Left hindlimb (tissue), 1 donor: ENCODE data around the gene RNF220.
"Not testable (repeated sequence)": the region's sequence is repeated elsewhere in the genome, so short reads cannot be mapped to it uniquely, and the experiment has no call there.

ENCODE experiments used
- DNase-seq: peaks from one replicate; pipeline ENCODE4 v3.0.0-alpha.2; 2018

The RNF220 gene

DNA sequence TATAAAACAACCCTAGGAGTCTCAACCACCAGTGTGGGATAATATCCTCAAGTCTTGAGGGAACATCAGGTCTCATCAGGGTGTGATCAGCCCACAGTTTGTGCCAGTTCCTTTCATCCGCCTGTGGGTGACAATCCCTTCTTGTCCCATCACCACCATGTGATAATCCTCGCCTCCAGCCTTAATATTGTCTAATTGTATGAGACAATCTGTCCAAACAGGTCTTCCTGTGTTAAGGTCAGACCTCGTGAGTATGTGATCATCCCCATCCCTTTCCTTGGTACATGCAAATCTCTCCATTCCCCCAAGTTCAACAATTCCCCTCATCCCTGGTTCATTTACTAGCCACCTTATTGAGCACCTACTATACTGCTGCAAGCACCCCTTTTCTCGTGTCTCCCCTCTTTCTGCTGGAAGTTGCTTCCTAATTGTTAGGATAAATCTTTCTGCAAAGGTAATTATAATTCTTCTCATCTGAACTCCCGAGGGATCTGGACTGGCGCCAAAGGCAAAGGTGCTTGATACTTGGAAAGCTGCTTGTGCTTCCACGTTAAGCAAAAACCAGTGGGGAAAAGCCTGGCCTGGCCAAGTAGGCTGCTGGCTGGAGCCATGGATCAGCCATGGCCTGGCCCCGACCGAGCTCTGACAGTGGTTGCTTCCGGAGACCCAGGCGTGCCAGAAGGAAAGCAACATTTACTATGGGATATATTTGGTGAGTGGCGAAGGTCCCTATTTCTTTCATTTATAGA lies 92.5 kb downstream of the RNF220 start:
- DNase-seq = no peak

GRCh38 chr1:44499306-44499705 lies 94.3 kb downstream of the RNF220 start:
- no peak for DNase-seq

DNA sequence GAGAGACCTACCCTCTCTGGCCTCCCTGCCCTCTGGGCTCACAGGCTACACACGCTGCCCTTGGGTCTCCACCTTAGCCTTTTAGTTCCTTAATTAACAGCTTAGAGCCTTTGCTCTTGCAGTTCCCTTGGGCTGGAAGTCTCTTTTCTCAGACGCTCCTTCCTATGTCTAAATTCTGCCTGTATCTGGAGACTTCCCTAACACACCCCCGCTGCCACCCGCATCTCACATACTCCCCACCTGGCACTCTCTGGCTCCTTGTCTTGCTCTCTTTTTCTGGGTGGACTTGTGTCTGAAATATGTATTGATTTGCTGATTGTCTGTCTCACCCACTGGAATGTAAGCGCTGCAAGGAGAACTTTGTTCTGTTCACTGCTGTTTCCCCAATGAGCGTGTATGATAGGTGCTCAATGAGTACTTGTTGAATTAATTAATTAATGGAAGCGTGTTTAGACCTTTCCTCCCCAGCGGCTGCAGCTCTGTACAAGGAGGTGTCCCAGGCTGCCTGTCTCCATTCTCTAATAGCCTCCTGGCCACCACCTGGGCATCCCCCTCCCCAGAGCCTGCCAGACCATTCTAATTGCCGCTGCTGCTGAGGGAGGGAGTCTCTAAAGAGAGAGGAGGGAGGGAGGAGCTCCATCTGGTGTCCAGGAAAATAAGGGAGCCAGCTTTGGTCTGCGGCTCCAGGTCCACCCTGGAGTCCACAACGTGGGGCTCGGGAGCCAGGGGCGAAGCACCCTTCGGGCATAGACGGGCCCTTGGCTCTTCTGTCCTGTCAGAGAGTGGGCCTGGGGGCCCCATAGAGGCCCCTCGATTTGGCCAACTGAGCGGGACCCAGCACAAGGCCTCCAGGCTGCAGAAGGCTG lies 95.4 kb downstream of the RNF220 start:
- no peak for DNase-seq

GRCh38 chr1:44501047-44501890 lies 96.2 kb downstream of the RNF220 start:
- no peak for DNase-seq

GRCh38 chr1:44502823-44503222 lies 97.8 kb downstream of the RNF220 start:
- not testable (repeated sequence) for DNase-seq

- no peak for DNase-seq
Observed at GRCh38 chr1:44503625-44504024, 98.6 kb downstream of the RNF220 start.

GRCh38 chr1:44505210-44505993 lies 100.3 kb downstream of the RNF220 start:
- DNase-seq = no peak

DNA sequence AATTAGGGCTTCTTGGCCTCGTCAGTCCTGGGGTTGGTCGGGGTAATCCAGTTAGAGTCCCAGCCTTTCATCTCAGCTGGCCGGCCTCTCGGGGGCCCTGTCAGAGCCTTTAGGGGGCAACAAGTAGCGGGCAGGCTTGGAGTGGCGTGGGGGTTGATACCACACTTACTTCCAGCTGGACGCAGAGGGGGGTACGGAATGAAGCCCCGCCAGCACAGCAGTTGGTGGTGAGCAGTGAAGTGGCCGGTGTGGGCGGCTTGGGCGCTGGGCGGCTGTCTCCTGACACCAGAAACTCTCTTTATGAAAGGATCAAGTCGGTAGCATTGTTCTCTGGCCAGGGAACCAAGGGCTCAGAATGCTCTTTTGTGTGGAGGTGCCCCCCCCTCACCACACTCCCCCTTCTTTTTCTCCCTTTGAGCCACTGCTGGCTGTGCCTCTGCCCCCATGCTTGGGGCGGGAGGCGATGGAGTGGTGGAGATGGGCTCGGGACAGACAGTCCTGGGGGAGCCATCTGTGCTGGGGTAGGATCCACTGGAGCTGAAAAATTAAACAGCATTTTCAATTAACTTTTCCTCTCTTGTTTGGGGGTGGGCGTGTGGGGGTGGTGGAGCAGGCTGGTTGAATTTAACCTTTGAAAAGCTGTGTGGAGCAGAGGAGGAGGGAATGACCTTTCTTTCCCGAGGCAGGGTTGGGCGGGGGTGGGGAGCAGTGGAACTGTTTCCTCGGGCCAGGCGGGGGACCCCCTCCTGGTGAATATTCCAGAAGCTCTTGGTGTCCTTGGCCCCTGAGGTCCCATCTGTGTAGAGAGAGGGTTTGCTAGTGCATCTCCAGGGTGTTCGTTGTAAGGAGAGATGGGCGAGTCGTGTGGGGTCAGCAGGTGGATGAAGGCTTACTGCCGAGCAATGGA lies 102.7 kb downstream of the RNF220 start:
- no peak for DNase-seq

- DNase-seq = no peak
Observed at GRCh38 chr1:44508397-44508745, 103.3 kb downstream of the RNF220 start.

DNA sequence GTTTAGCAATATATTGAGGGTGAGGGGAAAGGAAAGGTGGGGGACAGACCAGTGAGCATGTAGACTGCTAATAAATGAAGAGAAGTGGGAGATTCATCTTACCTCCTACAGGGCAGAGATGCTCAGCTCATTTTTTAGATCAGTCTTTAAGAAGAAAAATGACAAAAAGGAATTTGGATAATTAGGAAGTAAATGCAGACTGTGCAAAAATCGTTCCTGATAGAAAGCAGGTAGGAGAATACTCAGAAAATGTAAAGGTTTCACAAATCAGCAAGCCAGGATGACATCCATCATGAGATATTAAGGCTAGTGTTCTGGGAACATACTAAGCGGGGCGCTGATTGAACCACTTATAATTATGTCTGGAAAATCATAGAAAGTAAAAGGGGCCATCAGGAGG lies 106.3 kb downstream of the RNF220 start:
- DNase-seq = no peak

GRCh38 chr1:44511769-44512168 lies 106.7 kb downstream of the RNF220 start:
- no peak for DNase-seq

DNA sequence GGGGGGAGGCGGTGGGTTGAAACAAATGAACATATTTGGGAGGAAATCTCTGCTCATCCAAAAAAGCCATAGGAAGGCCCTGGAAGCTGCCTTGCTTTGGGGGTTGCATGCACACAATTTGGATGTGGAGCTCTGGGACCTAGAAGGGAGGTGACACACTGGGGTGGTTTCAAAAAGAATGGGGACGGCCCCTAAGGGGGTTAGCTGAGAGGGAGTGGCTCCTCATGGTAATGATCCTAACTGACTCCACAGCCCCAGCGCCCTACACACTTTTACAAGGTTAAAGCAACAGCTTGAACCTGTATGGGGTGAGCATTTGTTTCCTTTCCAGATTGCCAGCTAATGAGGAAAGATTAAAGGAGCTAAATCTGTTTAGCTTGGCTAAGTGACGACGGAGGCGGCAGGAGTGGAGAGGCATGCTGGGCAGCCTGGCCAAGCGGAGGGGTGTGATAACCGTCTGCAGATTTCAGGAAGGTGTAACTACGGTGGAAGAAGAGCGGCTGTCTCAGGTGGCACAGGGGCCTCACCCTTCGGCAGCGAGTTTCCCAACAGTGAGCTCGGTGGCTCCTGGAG lies 107.3 kb downstream of the RNF220 start:
- no peak for DNase-seq

DNA sequence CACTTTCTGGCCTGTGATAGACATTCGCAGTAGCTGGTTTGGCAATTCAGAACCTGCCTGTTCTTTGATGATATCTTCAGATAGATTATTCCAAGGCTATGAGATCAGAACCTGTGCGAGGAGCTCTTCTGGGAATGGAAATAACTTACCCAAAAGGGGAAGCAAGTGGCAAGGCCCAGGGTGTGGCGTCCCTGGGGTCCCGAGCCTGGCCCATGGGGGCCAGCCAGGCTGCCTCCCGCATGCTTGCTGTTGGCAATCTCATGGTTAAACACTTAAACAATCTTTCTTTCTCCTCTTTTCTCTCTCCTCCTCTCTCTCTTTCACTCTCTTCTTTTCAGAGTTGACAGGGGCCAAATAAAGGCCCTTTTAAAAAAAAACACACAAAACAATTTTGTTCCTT lies 108.1 kb downstream of the RNF220 start:
- no peak for DNase-seq

GRCh38 chr1:44514673-44515072 lies 109.6 kb downstream of the RNF220 start:
- no peak for DNase-seq

- DNase-seq = no peak
Observed at GRCh38 chr1:44515416-44515815, 110.4 kb downstream of the RNF220 start.

DNA sequence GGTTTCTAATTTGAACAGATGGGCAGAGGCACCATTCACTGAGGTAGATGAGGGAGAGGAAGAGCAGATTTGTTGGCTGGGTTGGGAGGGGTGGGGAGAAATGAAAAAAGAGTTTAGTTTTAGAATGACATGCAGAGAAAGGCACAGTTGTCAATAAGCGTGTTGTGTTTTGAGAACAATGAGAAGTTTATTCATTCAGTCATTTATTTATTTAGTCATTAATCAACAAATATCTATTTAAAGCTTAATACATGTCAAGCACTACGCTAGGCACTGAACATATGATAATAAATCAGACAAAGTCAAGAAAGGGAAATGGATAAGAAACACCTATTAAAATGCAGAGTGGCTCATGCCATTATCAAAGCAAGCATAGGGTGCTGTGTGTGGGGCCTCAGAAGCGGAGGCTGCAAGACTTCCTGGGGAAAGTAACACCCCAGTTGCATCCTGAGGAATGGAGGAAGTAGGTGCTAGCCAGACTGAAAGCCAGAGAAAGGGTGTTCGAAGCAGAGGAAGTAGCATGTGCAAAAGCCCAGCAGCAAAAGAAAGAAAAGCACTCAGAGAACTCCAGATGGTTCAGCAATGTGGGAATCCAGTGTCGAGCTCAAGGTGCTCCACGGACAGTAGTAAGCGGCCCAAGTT lies 114.1 kb downstream of the RNF220 start:
- no peak for DNase-seq

DNA sequence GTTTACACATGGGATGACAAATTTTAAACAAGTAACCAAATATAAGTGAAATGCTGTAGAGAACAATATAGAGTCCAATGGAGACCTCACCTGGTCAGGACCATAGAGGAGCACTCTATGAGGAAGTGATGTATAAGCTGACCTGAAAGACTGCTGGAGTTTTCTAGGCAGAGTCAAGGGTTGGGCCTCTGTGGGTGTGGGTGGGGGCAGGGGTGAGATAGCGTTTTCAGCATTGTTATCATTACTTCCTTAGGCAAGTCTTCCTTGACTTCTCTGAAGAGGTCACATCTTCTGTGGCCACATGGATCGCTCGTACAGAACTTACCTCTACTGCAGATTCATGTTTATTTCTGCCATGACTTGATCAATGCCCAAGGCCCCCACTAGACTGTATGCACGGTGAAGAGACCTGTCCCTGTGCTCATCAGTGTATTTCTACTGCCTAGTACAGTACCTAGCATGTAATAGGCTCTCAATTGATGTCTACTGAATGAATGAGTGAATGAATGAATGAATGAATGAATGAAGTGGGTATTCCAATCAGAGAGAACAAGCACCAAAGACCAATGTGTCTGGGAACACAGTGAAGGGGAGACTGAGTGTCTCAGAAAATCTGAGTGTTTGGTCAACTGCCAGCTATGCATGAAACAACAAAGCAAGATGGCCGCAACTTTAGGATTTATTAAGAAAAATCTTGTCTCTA lies 116.5 kb downstream of the RNF220 start:
- DNase-seq = no peak

DNA sequence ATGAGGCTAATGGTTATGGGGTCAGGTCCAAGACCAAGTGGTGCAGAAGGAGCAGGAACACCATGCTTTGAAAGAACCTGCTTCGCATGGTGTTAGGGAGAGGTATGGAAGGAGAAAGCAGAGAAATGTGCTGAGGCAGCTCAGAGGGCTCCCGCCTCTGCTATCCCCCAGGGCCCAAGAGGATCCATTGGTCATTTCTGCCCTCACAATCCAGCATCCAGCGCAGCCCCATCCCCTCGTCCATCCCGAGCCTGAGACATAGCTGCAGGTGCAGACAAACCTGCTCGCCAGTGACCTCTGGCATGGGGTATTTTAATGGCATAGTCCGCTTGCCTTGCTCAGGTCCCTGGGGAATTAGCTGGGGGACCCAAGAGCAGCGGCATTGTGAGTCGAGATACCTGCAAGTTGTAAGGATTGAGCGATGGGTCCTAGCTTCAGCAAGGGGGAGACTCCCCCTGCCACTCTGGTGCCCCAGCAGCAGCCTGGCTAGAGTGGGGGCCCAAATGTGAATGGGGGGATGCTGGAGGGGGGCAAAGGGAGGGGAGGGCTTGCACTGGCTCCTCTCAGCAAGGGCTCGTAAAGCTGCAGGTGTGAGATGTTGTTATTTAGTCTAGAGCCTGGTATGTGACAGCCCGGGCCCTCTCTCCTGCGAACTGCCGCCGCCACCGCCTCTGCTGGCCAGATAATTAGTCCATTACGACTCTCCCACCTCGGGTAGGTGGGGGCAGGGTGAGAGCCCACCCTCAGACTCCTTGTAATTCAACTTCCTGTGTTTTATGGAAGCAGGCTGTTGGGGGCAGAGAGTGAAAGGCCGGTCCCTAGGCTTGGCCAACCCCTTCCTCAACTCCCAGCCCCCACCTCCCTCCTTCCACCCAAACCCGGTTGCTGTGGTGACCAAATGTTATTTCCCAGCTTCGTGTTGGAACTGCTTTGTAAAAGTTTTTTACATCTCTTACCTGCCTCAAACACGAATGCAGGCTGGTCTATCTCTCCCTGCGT lies 118.8 kb downstream of the RNF220 start:
- no peak for DNase-seq
